ENCODE measurements around the gene VWA8.
A peak's percentile ranks its signal among the peaks of the same experiment; 100 is the strongest.
"Not testable (repeated sequence)": the region's sequence is repeated elsewhere in the genome, so short reads cannot be mapped to it uniquely, and the experiment has no call there.

Gene VWA8

GRCh38 chr13:41588899-41589298, 372.0 kb downstream of the VWA8 start:
- H3K4me1 Mint-ChIP-seq (ENCODE audit: low read depth): peaks cover 9% of the 10 kb centered on the region
- H3K27ac Mint-ChIP-seq: peak overlapping the region; percentile 31

GRCh38 chr13:41588448-41588847, 372.5 kb downstream of the VWA8 start:
- no peaks in the 10 kb centered on the region for H3K27me3 Mint-ChIP-seq
- no peak overlapping the region for H3K27ac Mint-ChIP-seq
- peaks cover 59% of the 10 kb centered on the region for H3K36me3 Mint-ChIP-seq (ENCODE audit: low read depth)
- H3K4me1 Mint-ChIP-seq (ENCODE audit: low read depth): peaks cover 9% of the 10 kb centered on the region
- H3K4me3 Mint-ChIP-seq: no peak overlapping the region
- no peaks in the 10 kb centered on the region for H3K9me3 Mint-ChIP-seq

More at GRCh38 chr13:41588899-41589298, 372.0 kb downstream of the VWA8 start:
- Mint-ChIP-seq H3K9me3 (no peaks in the 10 kb centered on the region), H3K27me3 (no peaks in the 10 kb centered on the region), H3K36me3 (ENCODE audit: low read depth) (peaks cover 59% of the 10 kb centered on the region), H3K4me3 (no peak overlapping the region)

DNA sequence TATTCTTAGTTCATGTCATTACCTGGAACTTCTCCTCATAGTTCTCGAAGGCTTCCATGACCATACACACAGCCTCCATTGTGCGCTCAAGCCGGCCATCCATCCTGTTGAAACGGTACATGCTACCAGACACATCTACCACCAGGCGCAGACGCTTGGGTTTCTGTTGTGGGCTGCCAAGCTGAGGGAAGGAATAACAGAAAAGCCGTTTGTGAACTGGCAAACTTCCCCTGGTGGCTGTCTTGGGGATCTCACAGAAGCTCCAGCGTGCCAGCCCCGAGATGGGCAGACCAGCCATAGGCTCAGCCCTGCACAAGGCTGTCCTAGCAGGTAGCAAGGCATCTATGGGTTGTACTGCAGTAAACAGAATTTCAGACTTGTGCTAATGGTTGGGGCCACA, 373.4 kb downstream of the VWA8 start:
- Mint-ChIP-seq H3K4me3 (no peak overlapping the region), H3K9me3 (no peaks in the 10 kb centered on the region), H3K27me3 (no peaks in the 10 kb centered on the region), H3K36me3 (ENCODE audit: low read depth) (peaks cover 58% of the 10 kb centered on the region), H3K4me1 (ENCODE audit: low read depth) (peaks cover 9% of the 10 kb centered on the region), H3K27ac (no peak overlapping the region)

GRCh38 chr13:41586216-41586615, 374.7 kb downstream of the VWA8 start:
- Mint-ChIP-seq H3K27ac (no peak overlapping the region), H3K9me3 (no peaks in the 10 kb centered on the region), H3K27me3 (no peaks in the 10 kb centered on the region), H3K4me3 (no peak overlapping the region), H3K4me1 (ENCODE audit: low read depth) (peaks cover 9% of the 10 kb centered on the region), H3K36me3 (ENCODE audit: low read depth) (peaks cover 58% of the 10 kb centered on the region)

- Mint-ChIP-seq H3K9me3 (no peaks in the 10 kb centered on the region), H3K36me3 (ENCODE audit: low read depth) (peaks cover 36% of the 10 kb centered on the region), H3K27me3 (no peaks in the 10 kb centered on the region), H3K4me1 (ENCODE audit: low read depth) (no peaks in the 10 kb centered on the region), H3K27ac (no peak overlapping the region), H3K4me3 (no peak overlapping the region)
Observed at GRCh38 chr13:41582027-41582463, 378.9 kb downstream of the VWA8 start.

DNA sequence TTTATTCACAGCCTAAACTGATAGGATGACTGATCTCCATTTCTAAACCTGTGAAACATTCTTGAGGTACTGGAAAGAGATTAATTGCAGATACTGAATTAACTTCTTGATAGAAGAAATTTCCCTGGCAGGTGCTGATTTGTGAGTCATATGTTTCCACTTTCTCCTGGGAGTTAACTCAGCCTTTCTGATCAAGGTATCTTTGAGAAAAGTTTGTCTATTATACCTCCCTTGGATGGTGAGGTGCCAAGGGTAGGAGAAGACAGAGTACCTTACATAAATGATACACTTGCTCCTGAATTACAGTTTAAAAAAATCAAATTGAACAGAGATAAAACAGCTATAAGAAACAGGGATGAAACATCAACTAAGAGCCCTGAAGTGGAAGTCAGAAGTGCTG, 380.6 kb downstream of the VWA8 start:
- H3K36me3 Mint-ChIP-seq (ENCODE audit: low read depth): peaks cover 35% of the 10 kb centered on the region
- no peak overlapping the region for H3K27ac Mint-ChIP-seq
- H3K4me1 Mint-ChIP-seq (ENCODE audit: low read depth): no peaks in the 10 kb centered on the region
- H3K27me3 Mint-ChIP-seq: no peaks in the 10 kb centered on the region
- no peaks in the 10 kb centered on the region for H3K9me3 Mint-ChIP-seq
- H3K4me3 Mint-ChIP-seq: no peak overlapping the region

GRCh38 chr13:41579881-41580280, 381.0 kb downstream of the VWA8 start:
- H3K27ac Mint-ChIP-seq: no peak overlapping the region
- H3K36me3 Mint-ChIP-seq (ENCODE audit: low read depth): peaks cover 35% of the 10 kb centered on the region
- no peaks in the 10 kb centered on the region for H3K27me3 Mint-ChIP-seq
- H3K4me3 Mint-ChIP-seq: no peak overlapping the region
- H3K9me3 Mint-ChIP-seq: no peaks in the 10 kb centered on the region
- no peaks in the 10 kb centered on the region for H3K4me1 Mint-ChIP-seq (ENCODE audit: low read depth)

DNA sequence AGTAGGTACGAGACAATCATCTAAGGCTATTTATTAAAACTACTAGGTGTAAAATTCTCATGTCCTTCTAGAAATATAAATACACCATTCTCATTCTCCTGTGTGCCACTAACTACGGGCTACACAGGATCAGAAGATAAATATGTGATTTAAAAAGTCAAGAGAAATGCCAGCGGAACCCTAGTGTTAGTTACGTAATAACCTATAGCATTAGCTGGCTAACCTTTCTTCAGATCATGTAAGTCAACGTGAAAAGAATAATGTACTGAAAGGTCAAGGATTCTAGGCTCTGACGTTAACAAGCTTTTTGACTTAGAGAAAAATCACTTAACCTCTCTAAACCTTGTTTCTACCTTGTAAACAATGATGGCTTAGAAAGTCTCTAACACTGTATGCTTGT, 381.7 kb downstream of the VWA8 start:
- no peaks in the 10 kb centered on the region for H3K4me1 Mint-ChIP-seq (ENCODE audit: low read depth)
- H3K9me3 Mint-ChIP-seq: no peaks in the 10 kb centered on the region
- H3K4me3 Mint-ChIP-seq: no peak overlapping the region
- no peaks in the 10 kb centered on the region for H3K27me3 Mint-ChIP-seq
- H3K36me3 Mint-ChIP-seq (ENCODE audit: low read depth): peaks cover 38% of the 10 kb centered on the region
- no peak overlapping the region for H3K27ac Mint-ChIP-seq

DNA sequence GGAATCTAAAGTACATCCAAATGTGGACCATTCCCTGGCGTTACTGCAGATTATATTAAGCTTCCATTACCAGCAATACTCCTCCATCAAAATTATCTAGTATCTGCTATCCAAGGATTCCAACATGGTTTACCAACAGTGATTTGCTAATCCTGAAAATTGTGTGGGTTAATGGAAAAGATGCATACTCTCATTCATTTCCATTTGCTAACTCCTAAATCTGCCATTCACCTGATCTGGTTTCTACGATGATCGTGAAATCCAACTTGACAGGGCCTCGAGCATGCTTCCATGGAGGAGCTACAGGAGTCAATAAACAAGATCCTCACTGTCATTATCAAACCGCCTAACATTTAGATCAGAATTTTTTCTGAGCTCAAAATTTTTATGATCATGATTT, 382.5 kb downstream of the VWA8 start:
- Mint-ChIP-seq H3K4me3 (no peak overlapping the region), H3K9me3 (no peaks in the 10 kb centered on the region), H3K4me1 (ENCODE audit: low read depth) (no peaks in the 10 kb centered on the region), H3K27ac (no peak overlapping the region), H3K27me3 (no peaks in the 10 kb centered on the region), H3K36me3 (ENCODE audit: low read depth) (peaks cover 32% of the 10 kb centered on the region)

DNA sequence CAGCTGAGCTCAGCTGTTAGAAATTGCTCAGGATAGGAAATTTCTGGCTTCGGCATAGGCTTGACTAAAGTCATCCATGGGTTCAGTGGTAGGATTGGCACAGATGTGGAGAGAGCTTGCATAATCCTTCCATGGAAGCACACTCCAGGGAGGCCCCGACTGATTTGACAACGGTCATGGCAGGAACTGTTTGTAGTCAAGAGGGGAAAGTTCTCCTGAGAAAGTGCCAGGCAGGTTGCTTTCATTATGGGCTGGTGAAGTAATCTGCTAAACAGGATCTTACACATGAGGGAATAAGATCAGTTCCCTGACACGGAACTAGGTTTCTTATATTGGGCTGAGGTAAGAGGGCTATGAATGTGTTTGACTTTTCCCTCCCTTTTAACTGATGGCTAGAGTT, 383.5 kb downstream of the VWA8 start:
- Mint-ChIP-seq H3K4me1 (ENCODE audit: low read depth) (no peaks in the 10 kb centered on the region), H3K27ac (no peak overlapping the region), H3K36me3 (ENCODE audit: low read depth) (peaks cover 28% of the 10 kb centered on the region), H3K27me3 (no peaks in the 10 kb centered on the region), H3K4me3 (no peak overlapping the region), H3K9me3 (no peaks in the 10 kb centered on the region)

DNA sequence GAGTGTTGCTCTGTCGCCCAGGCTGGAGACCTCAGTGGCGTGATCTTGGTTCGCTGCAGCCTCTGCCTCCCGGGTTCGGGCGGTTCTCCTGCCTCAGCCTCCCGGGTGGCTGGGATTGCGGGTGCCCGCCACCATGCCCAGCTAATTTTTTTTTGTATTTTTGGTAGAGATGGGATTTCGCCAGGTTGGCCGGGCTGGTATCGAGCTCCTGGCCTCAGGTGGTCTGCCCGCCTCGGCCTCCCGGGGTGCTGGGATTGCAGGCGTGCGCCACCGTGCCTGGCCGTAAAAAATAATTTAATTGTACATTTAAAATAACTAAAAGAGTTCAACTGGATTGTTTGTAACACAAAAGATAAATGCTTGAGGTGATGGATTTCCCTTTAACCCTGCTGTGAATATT, 387.3 kb downstream of the VWA8 start:
- H3K36me3 Mint-ChIP-seq (ENCODE audit: low read depth): peaks cover 33% of the 10 kb centered on the region
- H3K4me1 Mint-ChIP-seq (ENCODE audit: low read depth); H3K4me3 Mint-ChIP-seq; H3K9me3 Mint-ChIP-seq; H3K27ac Mint-ChIP-seq; H3K27me3 Mint-ChIP-seq: not testable (repeated sequence)

- not testable (repeated sequence) for H3K27me3 Mint-ChIP-seq; H3K9me3 Mint-ChIP-seq; H3K4me3 Mint-ChIP-seq; H3K27ac Mint-ChIP-seq; H3K4me1 Mint-ChIP-seq (ENCODE audit: low read depth)
- peaks cover 41% of the 10 kb centered on the region for H3K36me3 Mint-ChIP-seq (ENCODE audit: low read depth)
Observed at GRCh38 chr13:41571817-41572340, 389.0 kb downstream of the VWA8 start.

- Mint-ChIP-seq H3K4me1 (ENCODE audit: low read depth) (no peaks in the 10 kb centered on the region), H3K27me3 (no peaks in the 10 kb centered on the region), H3K4me3 (no peak overlapping the region), H3K36me3 (ENCODE audit: low read depth) (peaks cover 22% of the 10 kb centered on the region), H3K9me3 (no peaks in the 10 kb centered on the region), H3K27ac (no peak overlapping the region)
Observed at GRCh38 chr13:41568972-41569351, 391.9 kb downstream of the VWA8 start.

GRCh38 chr13:41568143-41568971, 392.6 kb downstream of the VWA8 start:
- Mint-ChIP-seq H3K36me3 (ENCODE audit: low read depth) (peaks cover 22% of the 10 kb centered on the region), H3K27ac (no peak overlapping the region), H3K4me3 (no peak overlapping the region), H3K27me3 (no peaks in the 10 kb centered on the region), H3K9me3 (no peaks in the 10 kb centered on the region), H3K4me1 (ENCODE audit: low read depth) (peaks cover 6% of the 10 kb centered on the region)

- Mint-ChIP-seq H3K27ac (no peak overlapping the region), H3K9me3 (no peaks in the 10 kb centered on the region), H3K4me3 (no peak overlapping the region), H3K27me3 (no peaks in the 10 kb centered on the region), H3K4me1 (ENCODE audit: low read depth) (peaks cover 14% of the 10 kb centered on the region), H3K36me3 (ENCODE audit: low read depth) (peaks cover 20% of the 10 kb centered on the region)
Observed at GRCh38 chr13:41567363-41567762, 393.5 kb downstream of the VWA8 start.

GRCh38 chr13:41565846-41566245, 395.1 kb downstream of the VWA8 start:
- Mint-ChIP-seq H3K4me1 (ENCODE audit: low read depth) (peaks cover 19% of the 10 kb centered on the region), H3K36me3 (ENCODE audit: low read depth) (peaks cover 15% of the 10 kb centered on the region), H3K27ac (no peak overlapping the region), H3K9me3 (no peaks in the 10 kb centered on the region), H3K27me3 (no peaks in the 10 kb centered on the region), H3K4me3 (no peak overlapping the region)
